Inferior parietal cortex (tissue), 1 donor: Measurements from ENCODE around the gene APOF.
"Not testable (repeated sequence)": the region's sequence is repeated elsewhere in the genome, so short reads cannot be mapped to it uniquely, and the experiment has no call there.

Source experiments
- DNase-seq: peaks from one replicate; pipeline ENCODE4 v3.0.0-alpha.2; 2016; ENCODE audit errors: extremely low spot score

Gene APOF

DNA sequence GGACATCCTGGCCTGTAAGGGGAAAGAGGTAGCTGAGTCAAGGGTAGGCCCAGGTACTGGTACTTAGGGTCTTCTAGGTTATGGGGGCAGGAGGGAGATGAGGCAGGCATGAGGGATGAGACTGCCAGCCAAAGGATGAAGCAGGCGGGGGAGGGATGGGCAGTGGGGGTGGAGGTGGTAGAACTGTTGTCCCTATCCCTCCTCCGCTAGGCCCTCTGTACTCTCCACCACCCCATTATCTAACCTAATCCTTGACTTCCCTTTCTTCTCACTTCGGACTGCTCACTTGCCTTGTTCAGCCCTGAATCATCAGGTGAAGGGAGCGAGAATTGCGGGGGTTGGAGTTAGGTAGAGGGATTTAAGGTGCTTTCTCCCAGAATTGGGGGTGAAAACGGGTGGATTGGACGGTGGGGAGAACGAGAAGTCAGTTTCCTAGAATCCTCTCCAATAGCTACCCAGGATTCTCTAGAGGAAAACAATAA is 29.4 kb downstream of the APOF start:
- DNase-seq, result no peak

DNA sequence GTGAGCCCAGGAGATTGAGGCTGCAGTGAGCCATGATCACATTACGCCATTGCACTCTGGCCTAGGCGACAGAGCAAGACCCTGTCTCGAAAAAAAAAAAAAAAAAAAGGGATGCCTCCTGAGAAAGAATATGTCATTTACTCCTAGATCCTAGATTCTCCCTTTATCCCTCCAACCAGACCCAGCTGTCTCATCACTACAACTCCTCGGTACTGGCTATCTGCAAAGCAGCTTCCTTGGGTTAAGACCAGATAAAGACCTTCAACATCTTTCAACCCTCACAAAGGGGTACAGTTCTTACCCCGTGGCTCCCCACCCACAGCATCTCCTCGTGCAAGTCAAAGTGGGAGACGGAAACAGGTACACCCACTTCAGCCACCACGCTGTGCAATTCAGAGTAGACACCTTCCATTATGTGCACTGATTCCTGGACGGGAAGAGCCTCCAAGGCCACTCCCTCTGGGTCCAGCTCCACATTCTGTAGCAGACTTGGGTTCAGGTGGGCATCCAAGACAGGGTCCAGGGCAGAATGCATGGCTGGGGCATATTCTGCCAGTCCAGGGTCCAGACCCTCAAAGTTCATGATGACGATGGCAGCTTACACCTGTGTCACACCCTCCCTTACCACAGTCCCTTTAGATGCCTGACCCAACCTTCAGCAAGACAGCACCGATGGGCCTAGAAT is 30.0 kb downstream of the APOF start:
- no peak for DNase-seq

DNA sequence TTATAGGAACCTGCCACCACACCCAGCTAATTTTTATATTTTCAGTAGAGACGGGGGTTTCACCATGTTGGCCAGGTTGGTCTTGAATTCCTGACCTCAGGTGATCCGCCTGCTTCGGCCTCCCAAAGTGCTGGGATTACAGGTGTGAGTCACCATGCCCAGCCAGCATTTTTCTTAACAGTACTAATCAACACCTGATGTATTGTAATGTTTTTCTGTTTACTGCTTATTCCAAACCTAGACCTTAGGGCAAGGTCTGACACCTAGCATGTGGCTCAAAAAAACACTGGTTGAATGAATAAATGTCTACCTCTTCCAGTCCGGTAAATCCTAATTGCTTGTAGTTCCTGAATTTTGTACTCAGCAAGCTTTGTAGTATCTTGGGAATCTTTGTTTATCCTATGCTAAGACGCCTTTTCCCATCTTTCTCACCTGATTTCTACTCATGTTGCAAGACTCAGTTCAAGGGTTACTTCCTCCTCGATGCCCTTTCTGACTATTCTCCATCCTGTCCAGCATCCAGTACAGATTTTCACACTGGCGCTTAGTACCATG is 31.6 kb downstream of the APOF start:
- no peak for DNase-seq

DNA sequence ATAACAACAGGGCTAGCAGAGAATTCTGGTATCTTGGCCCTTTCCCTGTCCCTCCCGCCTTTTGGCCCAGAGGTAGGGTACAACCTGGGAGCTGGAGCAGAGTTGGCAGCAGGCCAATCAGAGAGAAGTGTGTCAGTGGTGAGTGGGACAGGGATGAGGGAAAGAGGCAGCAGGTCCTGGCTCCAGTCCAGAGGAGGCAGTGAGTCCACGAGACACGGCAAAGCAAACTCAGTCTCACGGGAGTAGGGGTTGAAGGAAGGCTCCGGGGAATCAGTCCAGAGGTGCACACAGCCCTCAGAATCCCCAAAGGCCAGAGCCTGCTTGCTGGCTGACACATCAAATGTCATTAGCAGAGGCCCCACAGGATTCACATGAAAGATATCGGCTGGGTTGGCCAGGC is 36.1 kb downstream of the APOF start:
- DNase-seq, result no peak

DNA sequence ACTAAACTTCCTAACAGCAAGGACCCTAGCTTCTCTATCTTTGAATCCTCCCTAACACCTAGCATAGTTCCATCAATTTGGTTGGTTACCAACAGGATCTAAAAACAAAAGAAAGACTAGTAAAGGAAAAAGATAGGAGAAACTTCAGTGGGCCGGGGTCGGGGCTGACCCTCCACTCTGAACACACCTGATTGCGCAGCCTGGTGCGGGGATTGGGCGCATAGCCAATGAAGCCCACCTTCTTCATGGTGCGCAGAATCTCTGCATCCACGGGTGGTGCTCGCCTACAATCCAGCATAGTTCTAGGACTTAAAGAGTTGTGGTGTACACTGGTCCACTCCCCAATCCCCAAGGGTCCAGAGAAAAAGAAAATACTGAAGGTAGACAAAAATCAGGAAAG is 36.5 kb downstream of the APOF start:
- no peak for DNase-seq

DNA sequence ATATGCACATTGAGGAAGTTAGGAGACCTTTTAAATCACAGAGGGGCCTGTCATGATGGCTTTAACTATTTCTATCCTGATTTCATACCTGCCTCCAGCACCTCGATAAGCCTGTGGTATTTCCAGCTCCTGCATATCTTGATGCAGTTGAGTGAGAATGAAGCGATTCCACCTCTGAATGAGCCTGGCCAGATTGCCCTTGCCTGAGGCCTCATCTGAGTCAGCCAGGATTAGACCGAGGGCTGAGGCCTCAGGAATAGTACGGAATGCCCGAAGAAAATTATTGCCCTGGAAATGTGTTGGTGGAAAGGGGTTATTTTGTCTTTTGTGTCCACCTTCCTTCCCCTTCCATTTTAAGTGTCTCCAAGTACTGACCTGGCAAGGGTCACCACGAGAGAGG is 38.5 kb downstream of the APOF start:
- no peak for DNase-seq

DNA sequence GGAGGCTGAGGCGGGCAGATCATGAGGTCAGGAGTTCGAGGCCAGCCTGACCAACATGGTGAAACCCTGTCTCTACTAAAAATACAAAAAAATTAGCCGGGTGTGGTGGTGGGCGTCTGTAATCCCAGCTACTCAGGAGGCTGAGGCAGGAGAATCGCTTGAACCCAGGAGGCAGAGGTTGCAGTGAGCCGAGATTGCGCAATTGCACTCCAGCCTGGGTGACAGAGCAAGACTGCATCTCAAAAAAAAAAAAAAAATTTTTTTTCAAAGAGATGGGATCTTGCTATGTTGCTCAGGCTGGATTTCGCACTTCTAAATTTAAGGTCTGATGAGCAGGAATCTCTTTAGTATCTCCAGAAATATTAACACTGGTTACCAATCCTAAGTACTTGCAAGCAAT is 41.0 kb downstream of the APOF start:
- not testable (repeated sequence) for DNase-seq

DNA sequence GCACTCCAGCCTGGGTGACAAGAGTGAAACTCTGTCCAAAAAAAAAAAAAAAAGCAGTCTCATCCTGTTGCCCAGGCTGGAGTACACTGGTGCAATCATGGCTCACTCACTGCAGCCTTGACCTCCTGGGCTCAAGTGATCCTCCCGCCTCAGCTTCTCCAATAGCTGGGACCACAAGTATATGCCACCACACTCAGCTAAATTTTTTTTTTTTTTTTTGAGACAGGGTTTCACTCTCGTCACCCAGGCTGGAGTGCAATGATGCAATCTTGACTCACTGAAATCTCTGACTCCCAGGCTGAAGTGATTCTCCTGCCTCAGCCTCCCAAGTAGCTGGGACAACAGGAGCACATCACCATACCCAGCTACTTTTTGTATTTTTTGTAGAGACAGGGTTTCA is 41.6 kb downstream of the APOF start:
- no peak for DNase-seq

DNA sequence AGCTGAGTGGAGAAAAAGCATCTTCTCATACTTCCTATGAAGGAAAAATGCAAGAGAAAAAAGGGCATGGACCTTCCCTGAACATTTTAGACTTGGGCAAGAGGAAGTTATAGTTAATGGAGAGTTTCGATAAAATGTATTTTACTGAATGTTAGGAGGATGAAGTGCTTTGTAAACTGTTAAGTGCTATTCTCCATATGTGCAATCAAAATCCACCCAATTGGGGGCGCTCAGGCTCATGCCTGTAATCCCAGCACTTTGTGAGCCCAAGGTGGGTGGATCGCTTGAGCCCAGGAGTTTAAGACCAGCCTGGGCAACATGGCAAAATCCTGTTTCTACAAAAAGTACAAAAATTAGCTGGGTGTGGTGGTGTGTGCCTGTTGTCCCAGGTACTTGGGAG is 45.0 kb downstream of the APOF start:
- no peak for DNase-seq

DNA sequence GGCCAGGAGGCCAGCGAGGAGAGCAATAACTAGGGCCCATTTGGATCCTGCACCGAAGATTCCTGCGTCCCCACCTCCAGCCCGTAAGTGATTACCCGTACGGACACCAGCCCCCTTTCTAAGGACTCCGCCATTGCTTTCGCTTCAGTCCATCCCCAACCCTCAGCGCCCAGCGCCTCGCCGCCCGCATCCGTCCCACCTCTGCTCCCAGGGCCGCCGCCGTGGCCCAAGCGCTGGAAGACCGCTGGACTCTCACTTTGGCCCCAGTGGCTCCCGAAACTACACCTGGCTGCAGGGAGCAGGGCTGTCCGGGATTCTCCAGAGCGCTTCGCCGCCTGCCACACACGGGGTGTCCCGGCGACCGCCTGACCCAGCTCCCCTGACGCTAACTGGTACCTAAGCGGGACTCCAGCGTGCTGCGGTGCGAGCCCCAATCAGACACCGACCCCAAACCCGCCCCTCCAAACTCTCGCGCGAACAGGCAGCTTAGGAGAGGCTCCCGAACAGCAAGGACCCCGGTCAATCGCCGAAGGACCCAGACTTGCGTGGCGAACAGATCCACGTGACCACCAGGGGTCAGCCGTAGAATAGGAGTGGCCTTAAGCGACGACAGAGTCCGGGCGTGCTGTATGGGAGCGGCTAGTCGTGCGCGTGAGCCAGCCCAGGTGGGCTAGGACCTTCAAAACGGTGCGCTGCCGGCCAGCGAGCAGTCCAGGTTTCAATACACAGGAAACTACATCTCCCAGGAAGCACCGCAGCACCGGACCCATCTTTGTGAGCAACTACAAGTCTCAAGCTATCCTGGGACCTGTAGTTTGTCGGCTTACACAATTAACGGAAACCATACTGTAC is 46.8 kb downstream of the APOF start, which contains the start of gene CNPY2:
Gene CNPY2 (minus strand): TSS at position 367 of the 852 bp plus-strand sequence. CDS start 771 bp downstream, outside the sequence.
- peak; percentile 92 for DNase-seq

DNA sequence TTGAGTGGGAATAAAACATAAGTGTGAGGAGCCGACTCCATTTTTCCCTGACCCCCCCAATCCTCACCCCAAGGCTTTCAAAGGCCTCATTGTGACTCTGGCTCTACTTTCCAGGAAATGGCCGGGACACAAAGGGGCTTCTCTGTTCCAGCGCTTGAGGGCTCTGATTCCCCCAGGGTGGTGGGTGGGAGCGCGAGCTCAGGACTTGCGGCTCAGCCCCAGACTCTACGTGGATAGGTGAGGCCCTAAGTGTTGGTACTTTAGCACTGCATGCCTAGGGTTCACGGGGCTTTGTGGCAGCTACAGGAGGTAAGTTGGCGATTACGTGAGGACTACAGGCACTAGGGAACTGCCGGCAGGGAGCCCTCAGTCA is 47.4 kb downstream of the APOF start:
- DNase-seq, result peak; percentile 56

DNA sequence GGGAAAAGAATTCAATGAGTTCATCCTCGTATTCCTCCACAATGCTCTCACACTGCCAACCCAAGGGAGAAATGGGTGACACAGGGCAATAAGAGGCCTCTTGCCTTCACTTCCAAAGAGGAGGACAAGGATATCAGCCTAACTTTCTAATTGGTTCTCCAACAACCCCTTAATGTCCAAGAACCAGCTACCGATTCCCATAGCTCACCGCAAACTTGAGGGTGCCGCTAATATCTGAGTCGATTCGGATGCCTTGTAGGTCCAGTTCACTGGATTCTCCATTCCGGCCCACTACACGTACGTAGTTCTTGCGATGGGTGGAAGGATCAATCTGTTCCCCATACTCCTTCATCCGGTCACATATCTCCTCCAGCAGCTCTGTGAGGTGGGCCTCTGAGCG is 51.7 kb downstream of the APOF start:
- no peak for DNase-seq
